HG02938 (cell line): Measurements from ENCODE around the gene ACIN1.
"Not testable (repeated sequence)": the region's sequence is repeated elsewhere in the genome, so short reads cannot be mapped to it uniquely, and the experiment has no call there.

Experiments
- ATAC-seq: cut with Tn5 transposase; IDR thresholded peaks from one replicate; pipeline ENCODE4 v1.9.1; 2021; ENCODE audit warnings: mild to moderate bottlenecking, moderate library complexity; ENCODE audit not compliant: unreplicated experiment

ACIN1 gene

DNA sequence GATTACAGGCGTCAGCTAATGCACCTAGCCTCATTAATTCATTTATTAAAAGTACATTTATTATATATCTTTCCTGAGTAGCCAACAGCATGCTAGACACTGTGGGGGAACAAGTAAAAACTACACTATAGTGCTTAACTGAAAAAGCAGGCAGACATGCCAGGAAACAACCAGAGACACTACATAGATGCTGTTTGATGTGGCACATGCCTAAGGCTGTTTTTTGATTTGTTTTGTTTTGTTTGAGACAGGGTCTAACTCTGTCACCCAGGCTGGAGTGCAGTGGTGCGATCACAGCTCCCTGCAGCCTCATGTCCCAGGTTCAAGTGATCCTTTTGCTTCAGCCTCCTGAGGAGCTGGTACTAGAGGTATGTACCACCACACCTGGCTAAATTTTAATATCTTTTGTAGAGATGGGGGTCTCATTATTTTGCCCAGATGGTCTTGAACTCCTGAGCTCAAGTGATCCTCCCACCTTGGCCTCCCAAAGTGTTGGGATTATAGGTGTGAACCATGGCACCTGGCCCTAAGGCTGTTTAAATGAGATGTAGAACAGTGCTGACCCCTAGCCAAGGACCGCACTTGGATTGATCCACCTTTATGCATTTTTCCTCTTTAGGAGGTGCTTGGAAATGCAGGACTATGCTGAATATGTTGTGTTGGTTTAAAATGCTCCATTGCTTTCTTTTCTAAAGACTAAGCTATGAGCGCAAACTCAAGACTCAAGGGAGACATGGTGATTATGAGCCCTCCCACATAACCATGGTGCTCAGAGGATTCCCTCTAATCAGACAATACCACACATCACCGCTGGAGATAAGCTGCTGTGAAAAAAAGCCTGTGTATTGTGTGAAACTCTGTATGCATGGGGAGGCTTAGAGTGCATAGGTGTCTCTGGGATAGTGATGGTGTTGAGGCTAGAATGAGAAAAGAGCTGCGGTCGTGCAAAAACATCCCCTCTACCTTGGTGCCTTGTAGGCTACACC lies 74.5 kb downstream of the ACIN1 start:
- ATAC-seq: no peak

DNA sequence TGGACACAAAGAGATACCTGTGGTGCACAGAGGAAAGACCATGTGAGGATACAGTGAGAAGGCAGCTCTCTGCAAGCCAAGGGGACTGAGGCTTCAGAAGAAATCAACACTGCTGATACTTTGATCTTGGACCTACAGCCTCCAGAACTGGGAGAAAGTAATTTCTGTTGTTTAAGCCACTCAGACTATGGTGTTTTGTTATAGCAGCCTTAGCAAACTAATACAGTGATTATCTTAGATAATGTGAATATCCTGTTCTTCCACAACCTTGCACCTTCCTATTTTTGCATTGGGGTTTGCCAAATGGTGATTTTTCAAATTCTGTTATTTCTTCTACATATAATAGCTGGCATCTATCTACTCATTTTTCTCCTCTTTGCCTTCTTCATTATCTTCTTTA lies 76.8 kb downstream of the ACIN1 start:
- ATAC-seq: no peak

DNA sequence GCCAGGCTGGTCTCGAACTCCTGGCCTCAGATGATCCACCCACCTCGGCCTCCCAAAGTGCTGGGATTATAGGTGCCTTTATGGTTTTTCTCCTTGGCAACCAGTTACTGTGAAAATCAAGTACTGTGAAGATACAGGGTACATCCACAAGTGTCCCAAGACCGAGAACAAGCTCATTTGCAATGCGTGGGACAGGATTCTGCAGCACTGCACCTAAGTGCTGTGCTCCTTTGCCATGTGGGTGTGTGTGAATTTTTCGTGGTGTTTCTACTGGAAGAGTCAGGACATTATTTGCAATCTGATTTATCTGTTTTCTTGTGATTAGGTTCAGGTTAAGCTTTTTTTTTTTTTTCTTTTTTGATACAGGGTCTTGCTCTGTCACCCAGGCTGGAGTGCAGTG lies 77.8 kb downstream of the ACIN1 start:
- no peak for ATAC-seq

DNA sequence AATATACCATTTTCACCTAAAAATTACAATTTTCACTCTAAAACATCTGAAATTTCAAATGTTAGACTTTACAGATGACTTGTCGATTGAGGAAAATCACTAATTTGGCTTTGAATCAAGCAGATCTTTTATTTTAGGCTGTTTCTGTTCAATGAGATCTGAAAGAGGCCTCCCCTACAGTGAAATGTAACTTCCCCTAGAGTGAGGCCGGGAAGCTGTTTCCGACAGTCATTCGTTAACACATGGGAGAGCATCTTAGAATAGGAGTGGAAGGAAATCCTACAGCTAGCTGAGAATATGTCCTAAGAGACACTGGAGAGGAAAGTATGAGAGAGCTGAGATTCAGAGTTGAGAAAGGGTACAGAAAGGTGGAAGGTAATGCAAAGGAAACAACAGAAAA lies 79.3 kb downstream of the ACIN1 start:
- no peak for ATAC-seq

DNA sequence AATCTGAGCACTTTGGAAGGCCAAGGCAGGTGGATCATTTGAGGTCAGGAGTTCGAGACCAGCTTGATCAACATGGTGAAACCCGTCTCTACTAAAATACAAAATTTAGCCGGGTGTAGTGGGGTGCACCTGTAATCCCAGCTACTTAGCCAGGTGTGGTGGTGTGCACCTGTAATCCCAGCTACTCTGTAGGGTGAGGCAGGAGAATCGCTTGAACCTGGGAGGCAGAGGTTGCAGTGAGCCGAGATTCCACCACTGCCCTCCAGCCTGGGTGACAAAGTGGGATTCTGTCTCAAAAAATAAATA lies 81.2 kb downstream of the ACIN1 start:
- not testable (repeated sequence) for ATAC-seq

DNA sequence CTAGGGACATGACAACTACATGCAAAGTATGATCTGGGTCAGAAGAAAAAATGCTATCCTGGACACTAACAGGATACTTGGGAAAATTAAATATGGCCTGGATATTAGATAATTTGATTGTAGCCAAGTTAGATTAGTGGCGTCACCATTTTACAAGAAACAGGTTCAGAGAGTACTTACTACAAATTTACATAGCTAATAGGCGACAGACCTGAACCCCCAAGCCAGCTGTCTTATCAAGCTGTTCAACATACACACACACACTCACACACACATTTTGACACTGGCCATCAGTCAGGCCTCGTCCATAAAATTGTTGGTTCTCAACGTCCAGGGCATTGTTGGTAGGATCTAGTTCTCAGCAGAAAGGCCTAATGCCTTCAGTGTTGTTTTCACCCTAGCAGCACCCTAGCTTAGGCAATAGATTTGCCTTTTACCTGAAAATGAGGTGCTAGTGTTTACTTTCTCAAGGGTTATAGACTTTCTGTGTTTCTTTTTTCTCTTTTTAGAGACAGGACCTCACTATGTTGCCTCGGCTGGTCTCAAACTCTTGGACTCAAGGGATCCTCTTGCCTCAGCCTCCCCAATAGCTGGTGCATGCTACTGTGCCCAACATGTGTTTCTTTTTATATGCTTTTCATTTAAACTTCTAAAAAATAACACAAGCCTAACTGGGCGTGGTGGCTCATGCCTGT lies 81.7 kb downstream of the ACIN1 start:
- no peak for ATAC-seq

DNA sequence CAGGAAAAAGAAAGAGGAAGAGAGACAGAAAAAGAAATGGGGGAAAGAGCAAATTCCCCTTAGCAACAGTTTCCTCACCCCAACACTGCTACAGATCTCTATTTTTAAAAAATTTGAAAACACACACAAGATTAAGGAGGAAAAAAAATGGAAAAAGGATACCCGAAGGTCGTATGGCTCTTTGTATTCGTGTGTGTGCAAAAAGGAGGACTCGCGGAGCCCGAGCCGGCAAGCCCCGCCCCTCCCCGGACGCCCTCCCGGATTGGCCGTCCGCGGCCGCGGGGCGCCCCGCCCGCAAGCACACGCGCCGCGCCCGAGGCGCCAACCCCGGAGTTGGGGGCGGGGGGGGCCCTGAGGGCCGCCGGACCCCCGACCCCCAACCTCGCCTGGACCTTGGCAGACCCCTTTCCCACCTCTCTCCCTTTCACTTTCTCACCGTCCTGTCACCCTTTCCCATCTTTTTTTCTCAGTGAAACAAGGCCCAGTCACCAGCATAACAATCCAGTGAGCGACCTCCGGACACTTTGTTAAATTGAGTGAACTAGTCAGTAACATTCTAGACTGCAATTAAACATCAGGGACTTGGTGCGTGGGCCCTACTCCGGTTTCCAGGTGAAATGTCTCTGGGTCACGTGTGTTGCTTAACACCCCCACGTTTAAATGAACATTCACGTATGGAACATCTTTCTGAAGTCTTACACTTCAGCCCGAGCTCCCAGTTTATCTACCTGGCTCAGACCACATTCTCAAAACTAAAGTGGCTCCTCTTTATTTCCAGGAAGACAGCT lies 84.8 kb downstream of the ACIN1 start, which contains the start of gene C14orf93:
Gene C14orf93 (minus strand): TSS at position 205 of the 788 bp plus-strand sequence. CDS start 11,120 bp downstream, outside the sequence.
- ATAC-seq: no peak

DNA sequence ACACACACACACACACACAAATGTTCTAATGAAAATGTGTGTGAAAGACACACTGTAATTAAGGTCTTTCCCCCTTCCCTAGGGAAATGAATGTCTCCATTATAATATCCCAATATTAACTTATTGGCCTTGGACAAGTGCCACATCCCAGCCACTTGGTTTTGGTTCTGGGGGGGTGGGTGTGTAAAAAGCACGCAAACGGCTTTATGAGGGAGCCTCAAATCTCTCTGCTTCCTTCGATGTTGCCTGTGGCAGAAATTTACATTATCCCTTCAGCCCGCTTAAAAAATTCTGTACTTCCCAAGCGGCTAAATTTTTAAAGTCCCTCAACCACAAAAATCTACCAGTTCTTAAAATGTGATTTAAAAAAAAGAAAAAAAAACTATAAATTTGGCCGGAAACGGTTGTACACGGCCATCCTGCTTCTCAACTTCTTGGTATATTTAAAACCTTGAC lies 85.4 kb downstream of the ACIN1 start:
- ATAC-seq: no peak

DNA sequence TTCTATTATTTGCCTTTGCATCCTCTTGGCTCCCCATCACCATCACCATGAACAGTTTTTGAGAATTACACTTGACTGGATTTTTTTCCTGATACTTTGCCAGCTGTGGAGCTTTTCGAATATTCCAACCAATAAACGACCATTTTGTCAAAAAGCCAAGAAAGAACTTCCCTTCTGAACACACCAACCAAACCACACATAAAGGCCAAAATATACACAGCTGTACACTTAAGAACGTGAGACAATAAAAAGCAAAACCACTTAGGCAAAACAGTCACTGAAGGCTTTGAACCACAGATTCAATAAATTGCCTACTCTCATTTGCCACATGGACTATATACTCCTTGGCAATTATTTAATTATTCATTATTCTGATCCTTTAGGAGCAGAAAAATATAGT lies 86.1 kb downstream of the ACIN1 start:
- ATAC-seq: no peak
